Naive thymus-derived CD8-positive, alpha-beta T cell (primary cell): ENCODE results near the gene SLC17A8. TPM values are rescaled to one million over a fixed set of nuclear protein-coding genes. Genes with fewer than 3 reads are reported as not detected.
A peak's percentile ranks its signal among the peaks of the same experiment; 100 is the strongest.
"Not testable (repeated sequence)": the region's sequence is repeated elsewhere in the genome, so short reads cannot be mapped to it uniquely, and the experiment has no call there.

Experiments used
- ATAC-seq, 2 donors: fragments of 150-1000 bp; cut with Tn5 transposase in 1 of 2; sonication (Bioruptor Pico), chemical (Tn5 transposase) in 1 of 2; 1 replicate in 1 of 2; 2 replicates in 1 of 2; pipeline ENCODE4 v1.10.0; 2021; ENCODE audit warnings: mild to moderate bottlenecking in 2 of 2, moderate library complexity in 2 of 2
- POLR2A ChIA-PET: fragments of 350-600 bp; sonication (Branson Sonifier 250); formaldehyde crosslinking; loops from one replicate; lab custom pipeline; 2021; ENCODE audit warnings: antibody characterized with exemption; lab: Charles Lee
- DNase-seq, 10 donors: peaks; one replicate each; pipeline versions ENCODE4 v3.0.0 to v3.0.0-alpha.2; 2020 to 2022
- H3K27ac Mint-ChIP-seq, 10 donors: one replicate each; pipeline ENCODE4 v1.8.0; 2020 to 2022; ENCODE audit warnings: mild to moderate bottlenecking in 10 of 10, mixed read lengths in 10 of 10, moderate library complexity in 4 of 10, inconsistent platforms in 1 of 10
- H3K27me3 Mint-ChIP-seq, 5 donors: one replicate each; pipeline ENCODE4 v1.8.0; 2021 to 2022; ENCODE audit warnings: mixed read lengths in 5 of 5
- H3K36me3 Mint-ChIP-seq, 3 donors: one replicate each; pipeline ENCODE4 v1.8.0; 2020 to 2022; ENCODE audit warnings: mixed read lengths in 3 of 3, mild to moderate bottlenecking in 2 of 3, inconsistent platforms in 1 of 3
- H3K4me1 Mint-ChIP-seq, 4 donors: one replicate each; pipeline ENCODE4 v1.8.0; 2021 to 2022; ENCODE audit warnings: mixed read lengths in 4 of 4
- H3K4me3 Mint-ChIP-seq, 10 donors: one replicate each; pipeline ENCODE4 v1.8.0; 2020 to 2022; ENCODE audit warnings: mild to moderate bottlenecking in 10 of 10, mixed read lengths in 10 of 10, moderate library complexity in 6 of 10, inconsistent platforms in 1 of 10
- H3K9me3 Mint-ChIP-seq, 9 donors: one replicate each; pipeline ENCODE4 v1.8.0; 2020 to 2022; ENCODE audit warnings: mixed read lengths in 9 of 9, mild to moderate bottlenecking in 3 of 9, inconsistent platforms in 1 of 9, moderate library complexity in 1 of 9
- polyA plus RNA-seq, 3 donors: library from polyadenylated mRNA; unstranded; fragments of 300-500 nt; fragmentation: Illumina TruSeq; gene quantifications; one replicate each; pipeline ENCODE4 v1.2.3, GENCODE V29; 2021
- total RNA-seq, 8 experiments: library from RNA in 2 of 8; stranded (reverse) in 2 of 8; gene quantifications; one replicate each; pipeline ENCODE4 v1.2.3 and lab custom pipeline; 2021 to 2026

Gene SLC17A8
- total and polyA plus RNA-seq, 5 experiments from 2014 or later = not detected

- peaks cover 5 to 17% (median 6%) of the 10 kb centered on the region in 3 donors for H3K36me3 Mint-ChIP-seq
- H3K27me3 Mint-ChIP-seq, H3K9me3 Mint-ChIP-seq, H3K4me1 Mint-ChIP-seq, POLR2A ChIA-PET, H3K4me3 Mint-ChIP-seq, ATAC-seq, DNase-seq, H3K27ac Mint-ChIP-seq: not testable (repeated sequence)
These were observed 12.5 kb upstream of the SLC17A8 start for GRCh38 chr12:100344351-100344750.

- Mint-ChIP-seq H3K27ac (peak overlapping the region in 1 of 10 donors; percentile 38), H3K9me3 (peaks cover 0 to 5% (median 0%) of the 10 kb centered on the region in 9 donors), H3K36me3 (peaks cover 4 to 12% (median 5%) of the 10 kb centered on the region in 3 donors), H3K4me3 (no peak overlapping the region), H3K4me1 (no peaks in the 10 kb centered on the region), H3K27me3 (no peaks in the 10 kb centered on the region)
- DNase-seq = no peak
- POLR2A ChIA-PET = no interaction called here
- no peak for ATAC-seq
These were observed 11.7 kb upstream of the SLC17A8 start for GRCh38 chr12:100345020-100345767.

GRCh38 chr12:100346660-100347059, 10.2 kb upstream of the SLC17A8 start:
- Mint-ChIP-seq H3K27me3 (no peaks in the 10 kb centered on the region), H3K4me1 (no peaks in the 10 kb centered on the region)

GRCh38 chr12:100348657-100349454, 8.0 kb upstream of the SLC17A8 start:
- DNase-seq = no peak

More at GRCh38 chr12:100346660-100347059, 10.2 kb upstream of the SLC17A8 start:
- Mint-ChIP-seq H3K27ac (no peak overlapping the region), H3K4me3 (no peak overlapping the region), H3K9me3 (peaks cover 0 to 5% (median 0%) of the 10 kb centered on the region in 9 donors), H3K36me3 (peaks cover 0 to 7% (median 5%) of the 10 kb centered on the region in 3 donors)
- POLR2A ChIA-PET = no interaction called here
- DNase-seq = no peak
- no peak for ATAC-seq

GRCh38 chr12:100359248-100359647, 2.4 kb downstream of the SLC17A8 start:
- Mint-ChIP-seq H3K36me3 (no peaks in the 10 kb centered on the region), H3K4me3 (no peak overlapping the region), H3K4me1 (no peaks in the 10 kb centered on the region), H3K27ac (no peak overlapping the region), H3K9me3 (no peaks in the 10 kb centered on the region), H3K27me3 (peaks cover 12 to 53% (median 35%) of the 10 kb centered on the region in 5 donors)
- ATAC-seq (no peak), DNase-seq (no peak)
- POLR2A ChIA-PET = no interaction called here

More at GRCh38 chr12:100348657-100349454, 8.0 kb upstream of the SLC17A8 start:
- ATAC-seq = no peak
- Mint-ChIP-seq H3K9me3 (no peaks in the 10 kb centered on the region), H3K4me1 (no peaks in the 10 kb centered on the region), H3K27me3 (peaks cover 1 to 10% (median 5%) of the 10 kb centered on the region in 5 donors), H3K36me3 (no peaks in the 10 kb centered on the region), H3K4me3 (no peak overlapping the region), H3K27ac (no peak overlapping the region)
- POLR2A ChIA-PET = no interaction called here

- no peaks in the 10 kb centered on the region for H3K4me1 Mint-ChIP-seq
- POLR2A ChIA-PET = no interaction called here
- H3K27me3 Mint-ChIP-seq = peaks cover 13 to 47% (median 34%) of the 10 kb centered on the region in 5 donors
- ATAC-seq (no peak), DNase-seq (no peak)
- no peak overlapping the region for H3K27ac Mint-ChIP-seq
- no peak overlapping the region for H3K4me3 Mint-ChIP-seq
- H3K36me3 Mint-ChIP-seq = no peaks in the 10 kb centered on the region
- no peaks in the 10 kb centered on the region for H3K9me3 Mint-ChIP-seq
These were observed 2.9 kb downstream of the SLC17A8 start for GRCh38 chr12:100359822-100360221.

GRCh38 chr12:100360450-100360849, 3.6 kb downstream of the SLC17A8 start:
- POLR2A ChIA-PET = no interaction called here
- no peak for ATAC-seq

GRCh38 chr12:100364324-100364723, 7.5 kb downstream of the SLC17A8 start:
- H3K4me1 Mint-ChIP-seq = no peaks in the 10 kb centered on the region
- H3K9me3 Mint-ChIP-seq = peaks cover 0 to 3% (median 0%) of the 10 kb centered on the region in 9 donors
- ATAC-seq (no peak), DNase-seq (no peak)
- H3K4me3 Mint-ChIP-seq = no peak overlapping the region
- H3K36me3 Mint-ChIP-seq = peaks cover 0 to 4% (median under 1%) of the 10 kb centered on the region in 3 donors
- H3K27ac Mint-ChIP-seq = no peak overlapping the region
- POLR2A ChIA-PET = no interaction called here
- H3K27me3 Mint-ChIP-seq = peaks cover 6 to 30% (median 27%) of the 10 kb centered on the region in 5 donors

More at GRCh38 chr12:100360450-100360849, 3.6 kb downstream of the SLC17A8 start:
- no peak for DNase-seq
- Mint-ChIP-seq H3K9me3 (no peaks in the 10 kb centered on the region), H3K36me3 (no peaks in the 10 kb centered on the region), H3K4me3 (no peak overlapping the region), H3K27me3 (peaks cover 11 to 41% (median 32%) of the 10 kb centered on the region in 5 donors), H3K4me1 (no peaks in the 10 kb centered on the region), H3K27ac (no peak overlapping the region)

GRCh38 chr12:100365411-100365810, 8.5 kb downstream of the SLC17A8 start:
- no peak for ATAC-seq
- Mint-ChIP-seq H3K27ac (no peak overlapping the region), H3K9me3 (peaks cover 0 to 9% (median 0%) of the 10 kb centered on the region in 9 donors), H3K4me3 (no peak overlapping the region), H3K36me3 (peaks cover 0 to 8% (median 2%) of the 10 kb centered on the region in 3 donors), H3K27me3 (peaks cover 6 to 34% (median 26%) of the 10 kb centered on the region in 5 donors), H3K4me1 (no peaks in the 10 kb centered on the region)
- DNase-seq = no peak
- POLR2A ChIA-PET = no interaction called here

- Mint-ChIP-seq H3K27ac (no peak overlapping the region), H3K36me3 (peaks cover 0 to 8% (median 2%) of the 10 kb centered on the region in 3 donors), H3K4me1 (no peaks in the 10 kb centered on the region), H3K4me3 (no peak overlapping the region), H3K27me3 (peaks cover 5 to 19% (median 11%) of the 10 kb centered on the region in 5 donors), H3K9me3 (peaks cover 0 to 9% (median 0%) of the 10 kb centered on the region in 9 donors)
- no peak for ATAC-seq
- POLR2A ChIA-PET = interaction anchor here (0.6 kb wide), 1 partner anchor 33 kb away, joined by 3 read pairs; no protein-coding TSS in a partner anchor
- DNase-seq = no peak
These were observed 11.2 kb downstream of the SLC17A8 start for GRCh38 chr12:100368066-100368465.

GRCh38 chr12:100371146-100371545, 14.3 kb downstream of the SLC17A8 start:
- ATAC-seq (no peak), DNase-seq (no peak)
- peaks cover 0 to 9% (median 0%) of the 10 kb centered on the region in 9 donors for H3K9me3 Mint-ChIP-seq
- peaks cover 2 to 22% (median 12%) of the 10 kb centered on the region in 5 donors for H3K27me3 Mint-ChIP-seq
- H3K4me3 Mint-ChIP-seq = no peak overlapping the region
- H3K36me3 Mint-ChIP-seq = peaks cover 0 to 8% (median 2%) of the 10 kb centered on the region in 3 donors
- POLR2A ChIA-PET = no interaction called here
- H3K27ac Mint-ChIP-seq = no peak overlapping the region
- H3K4me1 Mint-ChIP-seq = no peaks in the 10 kb centered on the region

GRCh38 chr12:100372853-100373640, 16.2 kb downstream of the SLC17A8 start:
- POLR2A ChIA-PET = no interaction called here
- Mint-ChIP-seq H3K4me1 (no peaks in the 10 kb centered on the region), H3K36me3 (peaks cover 0 to 8% (median 2%) of the 10 kb centered on the region in 3 donors), H3K4me3 (no peak overlapping the region), H3K9me3 (peaks cover 0 to 9% (median 0%) of the 10 kb centered on the region in 9 donors), H3K27ac (no peak overlapping the region), H3K27me3 (peaks cover 0 to 19% (median 12%) of the 10 kb centered on the region in 5 donors)
- DNase-seq (no peak), ATAC-seq (no peak)
